ENCODE results near the gene FAM234A.

Gene FAM234A

GRCh38 chr16:273547-274421 is 39.2 kb downstream of the FAM234A start:
- no peak overlapping the region; the same call in 1 of the 2 replicates for H3K27ac ChIP-seq
- TF ChIP-seq ZFX (IDR thresholded peaks at IDR 0.05), result no peak

- H3K27ac ChIP-seq, result no peak overlapping the region
Observed at GRCh38 chr16:275041-275641, 40.5 kb downstream of the FAM234A start.

GRCh38 chr16:275786-276232 is 41.2 kb downstream of the FAM234A start, which contains the start of gene RGS11:
TSS of gene RGS11 (minus strand) at chr16:275944. CDS start at chr16:275911, 33 bp downstream.
- TF ChIP-seq CTCF (conservative IDR thresholded peaks at IDR 0.05) (no peak), ZFX (IDR thresholded peaks at IDR 0.05) (no peak)
- no peak within 1 kb of the TSS for H3K27ac ChIP-seq

More at GRCh38 chr16:275041-275641, 40.5 kb downstream of the FAM234A start:
- TF ChIP-seq ZFX (IDR thresholded peaks at IDR 0.05), result no peak
- TF ChIP-seq CTCF (conservative IDR thresholded peaks at IDR 0.05), result no peak

- H3K27ac ChIP-seq, result no peak overlapping the region
- TF ChIP-seq CTCF (conservative IDR thresholded peaks at IDR 0.05) (no peak), ZFX (IDR thresholded peaks at IDR 0.05) (no peak)
Observed at GRCh38 chr16:276426-277077, 41.9 kb downstream of the FAM234A start.

- no peak for TF ChIP-seq CTCF (conservative IDR thresholded peaks at IDR 0.05)
- no peak for TF ChIP-seq ZFX (IDR thresholded peaks at IDR 0.05)
- H3K27ac ChIP-seq, result no peak overlapping the region
Observed at GRCh38 chr16:278863-279366, 44.3 kb downstream of the FAM234A start.

GRCh38 chr16:279531-279930 is 44.9 kb downstream of the FAM234A start:
- TF ChIP-seq ZFX (IDR thresholded peaks at IDR 0.05) (no peak), CTCF (conservative IDR thresholded peaks at IDR 0.05) (no peak)
- H3K27ac ChIP-seq, result no peak overlapping the region

GRCh38 chr16:280005-280460 is 45.4 kb downstream of the FAM234A start:
- no peak overlapping the region for H3K27ac ChIP-seq
- TF ChIP-seq CTCF (conservative IDR thresholded peaks at IDR 0.05) (no peak), ZFX (IDR thresholded peaks at IDR 0.05) (no peak)
